Stimulated activated CD8-positive, alpha-beta memory T cell treated with anti-CD3 and anti-CD28 coated beads, Interleukin-12 subunit alpha, Interleukin-12 subunit beta, amount 100 ng/mL, for 4 hours (primary cell): ENCODE measurements around the gene EBLN1.

Source experiments
- DNase-seq: peaks from one replicate; pipeline ENCODE4 v3.0.0-alpha.2; 2020; ENCODE audit warnings: low read depth

Gene EBLN1

GRCh38 chr10:22217842-22218241 is at the start of gene EBLN1:
Gene EBLN1, minus strand, starts transcription at chr10:22218015. Its CDS starts 8,032 bp downstream, at chr10:22209983.
- DNase-seq: no peak

GRCh38 chr10:22265839-22266537 is 48.2 kb upstream of the EBLN1 start:
- no peak for DNase-seq

GRCh38 chr10:22263106-22263505 is 45.3 kb upstream of the EBLN1 start:
- no peak for DNase-seq

- DNase-seq: no peak
Observed at GRCh38 chr10:22259280-22259679, 41.5 kb upstream of the EBLN1 start.

- no peak for DNase-seq
Observed at GRCh38 chr10:22258471-22258870, 40.7 kb upstream of the EBLN1 start.

- DNase-seq: peak; percentile 10
Observed at GRCh38 chr10:22253580-22253882, 35.7 kb upstream of the EBLN1 start.

- DNase-seq: peak; percentile 22
Observed at GRCh38 chr10:22252801-22253579, 35.2 kb upstream of the EBLN1 start.

GRCh38 chr10:22252224-22252800 is 34.5 kb upstream of the EBLN1 start:
- peak; percentile 32 for DNase-seq

- peak; percentile 50 for DNase-seq
Observed at GRCh38 chr10:22251751-22252223, 34.0 kb upstream of the EBLN1 start.

- no peak for DNase-seq
Observed at GRCh38 chr10:22250897-22251660, 33.3 kb upstream of the EBLN1 start.

GRCh38 chr10:22247636-22248035 is 29.8 kb upstream of the EBLN1 start:
- no peak for DNase-seq

- no peak for DNase-seq
Observed at GRCh38 chr10:22246680-22247391, 29.0 kb upstream of the EBLN1 start.

- no peak for DNase-seq
Observed at GRCh38 chr10:22245567-22245966, 27.8 kb upstream of the EBLN1 start.

GRCh38 chr10:22244855-22245254 is 27.0 kb upstream of the EBLN1 start:
- DNase-seq: no peak

- DNase-seq: no peak
Observed at GRCh38 chr10:22244001-22244400, 26.2 kb upstream of the EBLN1 start.

- DNase-seq: no peak
Observed at GRCh38 chr10:22243321-22243720, 25.5 kb upstream of the EBLN1 start.

- no peak for DNase-seq
Observed at GRCh38 chr10:22231260-22231659, 13.4 kb upstream of the EBLN1 start.

- DNase-seq: no peak
Observed at GRCh38 chr10:22230158-22230833, 12.5 kb upstream of the EBLN1 start.

- DNase-seq: no peak
Observed at GRCh38 chr10:22229802-22230157, 12.0 kb upstream of the EBLN1 start.

- peak; percentile 72 for DNase-seq
Observed at GRCh38 chr10:22228943-22229801, 11.4 kb upstream of the EBLN1 start.
